ENCODE results near the gene XYLT1.

DNA sequence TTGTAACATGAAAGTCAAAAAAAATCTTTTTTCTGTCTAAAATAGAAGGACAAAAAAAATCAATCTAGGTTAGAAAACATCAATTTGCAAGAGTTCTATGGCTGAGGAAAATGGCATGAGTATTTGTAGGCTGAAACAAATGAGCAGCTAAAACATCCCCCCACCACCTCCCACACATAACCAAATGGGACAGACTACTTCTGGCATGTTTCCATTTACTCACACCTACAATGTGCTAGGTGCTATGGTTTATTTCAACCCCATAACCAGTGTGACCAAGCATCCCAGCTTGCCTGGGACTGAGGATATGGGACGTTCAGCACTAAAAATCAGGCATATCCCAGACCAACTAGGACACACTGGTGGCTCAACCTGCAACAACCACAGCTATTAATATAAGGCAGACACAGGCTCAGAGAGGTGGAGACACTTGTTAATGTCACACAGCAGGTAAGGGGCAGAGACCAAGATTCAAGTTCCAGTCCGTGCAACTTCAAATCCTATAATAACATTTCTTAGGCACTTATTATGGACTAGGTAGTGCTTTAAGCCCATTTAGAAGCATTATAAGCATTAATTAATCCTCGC lies 96.0 kb downstream of the XYLT1 start:
- TF ChIP-seq, protein P1, sequence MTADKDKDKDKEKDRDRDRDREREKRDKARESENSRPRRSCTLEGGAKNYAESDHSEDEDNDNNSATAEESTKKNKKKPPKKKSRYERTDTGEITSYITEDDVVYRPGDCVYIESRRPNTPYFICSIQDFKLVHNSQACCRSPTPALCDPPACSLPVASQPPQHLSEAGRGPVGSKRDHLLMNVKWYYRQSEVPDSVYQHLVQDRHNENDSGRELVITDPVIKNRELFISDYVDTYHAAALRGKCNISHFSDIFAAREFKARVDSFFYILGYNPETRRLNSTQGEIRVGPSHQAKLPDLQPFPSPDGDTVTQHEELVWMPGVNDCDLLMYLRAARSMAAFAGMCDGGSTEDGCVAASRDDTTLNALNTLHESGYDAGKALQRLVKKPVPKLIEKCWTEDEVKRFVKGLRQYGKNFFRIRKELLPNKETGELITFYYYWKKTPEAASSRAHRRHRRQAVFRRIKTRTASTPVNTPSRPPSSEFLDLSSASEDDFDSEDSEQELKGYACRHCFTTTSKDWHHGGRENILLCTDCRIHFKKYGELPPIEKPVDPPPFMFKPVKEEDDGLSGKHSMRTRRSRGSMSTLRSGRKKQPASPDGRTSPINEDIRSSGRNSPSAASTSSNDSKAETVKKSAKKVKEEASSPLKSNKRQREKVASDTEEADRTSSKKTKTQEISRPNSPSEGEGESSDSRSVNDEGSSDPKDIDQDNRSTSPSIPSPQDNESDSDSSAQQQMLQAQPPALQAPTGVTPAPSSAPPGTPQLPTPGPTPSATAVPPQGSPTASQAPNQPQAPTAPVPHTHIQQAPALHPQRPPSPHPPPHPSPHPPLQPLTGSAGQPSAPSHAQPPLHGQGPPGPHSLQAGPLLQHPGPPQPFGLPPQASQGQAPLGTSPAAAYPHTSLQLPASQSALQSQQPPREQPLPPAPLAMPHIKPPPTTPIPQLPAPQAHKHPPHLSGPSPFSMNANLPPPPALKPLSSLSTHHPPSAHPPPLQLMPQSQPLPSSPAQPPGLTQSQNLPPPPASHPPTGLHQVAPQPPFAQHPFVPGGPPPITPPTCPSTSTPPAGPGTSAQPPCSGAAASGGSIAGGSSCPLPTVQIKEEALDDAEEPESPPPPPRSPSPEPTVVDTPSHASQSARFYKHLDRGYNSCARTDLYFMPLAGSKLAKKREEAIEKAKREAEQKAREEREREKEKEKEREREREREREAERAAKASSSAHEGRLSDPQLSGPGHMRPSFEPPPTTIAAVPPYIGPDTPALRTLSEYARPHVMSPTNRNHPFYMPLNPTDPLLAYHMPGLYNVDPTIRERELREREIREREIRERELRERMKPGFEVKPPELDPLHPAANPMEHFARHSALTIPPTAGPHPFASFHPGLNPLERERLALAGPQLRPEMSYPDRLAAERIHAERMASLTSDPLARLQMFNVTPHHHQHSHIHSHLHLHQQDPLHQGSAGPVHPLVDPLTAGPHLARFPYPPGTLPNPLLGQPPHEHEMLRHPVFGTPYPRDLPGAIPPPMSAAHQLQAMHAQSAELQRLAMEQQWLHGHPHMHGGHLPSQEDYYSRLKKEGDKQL (CRISPR knock-in tag; IDR thresholded peaks at IDR 0.05; ENCODE audit: low read depth), result no peak
- TF ChIP-seq ZNF644 (CRISPR knock-in tag; IDR thresholded peaks at IDR 0.05; ENCODE audit: low read depth) (no peak), NFIC (IDR thresholded peaks at IDR 0.05; ENCODE audit: low read length) (no peak), POLR2A (IDR thresholded peaks at IDR 0.05; ENCODE audit: insufficient read depth in 1 of 2, low read depth in 2 of 2, low read length in 2 of 2) (no peak), JARID2 (CRISPR knock-in tag; IDR thresholded peaks at IDR 0.05; ENCODE audit: insufficient replicate concordance) (no peak)
- TF ChIP-seq, protein P2, sequence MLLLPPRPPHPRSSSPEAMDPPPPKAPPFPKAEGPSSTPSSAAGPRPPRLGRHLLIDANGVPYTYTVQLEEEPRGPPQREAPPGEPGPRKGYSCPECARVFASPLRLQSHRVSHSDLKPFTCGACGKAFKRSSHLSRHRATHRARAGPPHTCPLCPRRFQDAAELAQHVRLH (CRISPR knock-in tag; IDR thresholded peaks at IDR 0.05; ENCODE audit: borderline replicate concordance, low read depth), result no peak
- TF ChIP-seq, protein P3, sequence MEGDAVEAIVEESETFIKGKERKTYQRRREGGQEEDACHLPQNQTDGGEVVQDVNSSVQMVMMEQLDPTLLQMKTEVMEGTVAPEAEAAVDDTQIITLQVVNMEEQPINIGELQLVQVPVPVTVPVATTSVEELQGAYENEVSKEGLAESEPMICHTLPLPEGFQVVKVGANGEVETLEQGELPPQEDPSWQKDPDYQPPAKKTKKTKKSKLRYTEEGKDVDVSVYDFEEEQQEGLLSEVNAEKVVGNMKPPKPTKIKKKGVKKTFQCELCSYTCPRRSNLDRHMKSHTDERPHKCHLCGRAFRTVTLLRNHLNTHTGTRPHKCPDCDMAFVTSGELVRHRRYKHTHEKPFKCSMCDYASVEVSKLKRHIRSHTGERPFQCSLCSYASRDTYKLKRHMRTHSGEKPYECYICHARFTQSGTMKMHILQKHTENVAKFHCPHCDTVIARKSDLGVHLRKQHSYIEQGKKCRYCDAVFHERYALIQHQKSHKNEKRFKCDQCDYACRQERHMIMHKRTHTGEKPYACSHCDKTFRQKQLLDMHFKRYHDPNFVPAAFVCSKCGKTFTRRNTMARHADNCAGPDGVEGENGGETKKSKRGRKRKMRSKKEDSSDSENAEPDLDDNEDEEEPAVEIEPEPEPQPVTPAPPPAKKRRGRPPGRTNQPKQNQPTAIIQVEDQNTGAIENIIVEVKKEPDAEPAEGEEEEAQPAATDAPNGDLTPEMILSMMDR (CRISPR knock-in tag; IDR thresholded peaks at IDR 0.05), result no peak

Data from HepG2 (cell line).